HAP-1 (cell line): ENCODE data around the gene KIAA0513.

Experiments used
- DNase-seq, 2 experiments: peaks; one replicate each; pipeline ENCODE4 v3.0.0-alpha.2; 2016 to 2020; ENCODE audit warnings: low spot score in 2 of 2
- H3K27me3 ChIP-seq: fragments of 250-450 bp; sonication (Bioruptor Pico); 2 replicates; pipeline ENCODE4 v1.5.1; 2020; ENCODE audit warnings: low read depth, mild to moderate bottlenecking, moderate library complexity
- H3K36me3 ChIP-seq: fragments of 250-450 bp; sonication (Bioruptor Pico); replicated peaks from 2 replicates; pipeline ENCODE4 v1.5.1; 2020; ENCODE audit warnings: mild to moderate bottlenecking
- H3K4me1 ChIP-seq: fragments of 250-450 bp; sonication (Bioruptor Pico); 2 replicates; pipeline ENCODE4 v1.5.1; 2020; ENCODE audit warnings: mild to moderate bottlenecking
- H3K4me3 ChIP-seq: fragments of 250-450 bp; sonication (Bioruptor Pico); 2 replicates; pipeline ENCODE4 v1.5.1; 2020; ENCODE audit warnings: mild to moderate bottlenecking, moderate library complexity
- H3K9me3 ChIP-seq: fragments of 250-450 bp; sonication (Bioruptor Pico); 2 replicates; pipeline ENCODE4 v1.5.1; 2020; ENCODE audit warnings: mild to moderate bottlenecking, moderate library complexity
- in situ Hi-C: fragments of 300-500 bp; cut with MboI; formaldehyde crosslinking; loops from 3 replicates; pipeline ENCODE4 v1.14.3; 2020; ENCODE audit warnings: low sequenced_read_pairs, inconsistent platforms, mixed read lengths

The KIAA0513 gene, protein sequence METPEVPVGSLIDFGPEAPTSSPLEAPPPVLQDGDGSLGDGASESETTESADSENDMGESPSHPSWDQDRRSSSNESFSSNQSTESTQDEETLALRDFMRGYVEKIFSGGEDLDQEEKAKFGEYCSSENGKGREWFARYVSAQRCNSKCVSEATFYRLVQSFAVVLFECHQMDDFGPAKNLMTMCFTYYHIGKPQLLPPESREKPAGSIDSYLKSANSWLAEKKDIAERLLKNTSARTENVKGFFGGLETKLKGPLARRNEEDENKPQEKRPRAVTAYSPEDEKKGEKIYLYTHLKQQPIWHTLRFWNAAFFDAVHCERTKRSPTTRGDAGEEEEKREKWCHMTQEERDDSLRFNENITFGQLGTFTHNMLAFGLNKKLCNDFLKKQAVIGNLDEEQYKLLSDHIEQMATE

DNA sequence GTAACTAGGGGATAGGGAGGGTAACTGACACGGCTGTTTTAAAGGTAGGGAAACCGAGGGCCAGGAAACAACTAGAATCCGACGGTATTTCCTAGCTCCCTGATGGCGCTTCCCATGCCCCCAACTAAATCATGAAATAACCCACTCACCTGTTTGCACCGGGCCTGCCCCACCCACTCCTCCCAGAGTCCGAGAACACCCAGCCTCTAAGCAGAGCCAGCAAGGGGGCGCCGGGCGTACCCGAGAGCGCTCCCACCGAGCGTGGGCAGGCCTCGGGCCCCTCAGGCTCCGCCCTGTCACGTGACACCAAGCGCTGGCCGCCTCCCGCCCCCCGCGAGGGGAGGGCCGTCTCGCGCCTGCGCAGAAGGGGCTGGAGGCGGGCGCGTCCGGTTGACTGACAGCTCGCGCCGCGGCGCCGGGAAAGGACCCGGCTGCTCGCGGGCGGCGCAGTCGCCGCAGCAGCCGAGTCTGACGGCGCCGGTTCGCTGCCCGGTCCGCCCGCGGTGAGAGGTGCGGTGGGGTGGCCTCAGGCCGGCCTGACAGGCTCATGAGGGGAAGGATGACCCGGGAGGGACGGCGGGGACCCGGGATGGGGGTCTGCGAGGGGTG, at the start of gene KIAA0513:
KIAA0513 (plus strand) TSS at position 447 of the 609 bp plus-strand sequence. CDS start 39,277 bp downstream, outside the sequence.
- Histone ChIP-seq H3K36me3 (no peaks in the 10 kb centered on the region), H3K9me3 (no peaks in the 10 kb centered on the region), H3K27me3 (no peaks in the 10 kb centered on the region), H3K4me1 (peaks cover 21% of the 10 kb centered on the region), H3K4me3 (peak within 1 kb of the TSS; percentile 40)
- in situ Hi-C loops = no loop called here
- peak; percentile 85 to 96 for DNase-seq

DNA sequence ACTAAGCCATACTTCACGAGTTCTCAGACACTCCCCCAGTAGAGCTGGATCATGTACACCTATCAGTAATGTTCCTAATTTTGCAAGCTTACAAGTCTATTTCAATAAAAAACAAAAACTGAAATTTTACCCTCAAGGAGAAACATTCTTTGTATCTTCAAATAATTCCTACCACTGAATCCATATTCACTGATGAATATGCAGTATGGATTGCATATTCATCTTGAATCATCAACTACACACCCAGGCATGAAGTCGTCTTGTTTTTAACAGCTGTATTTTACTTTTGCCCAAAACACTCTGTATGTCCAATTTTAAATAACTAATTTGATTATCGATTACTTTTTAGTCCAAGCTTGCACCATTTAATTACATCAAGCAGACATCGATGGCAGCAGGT, 48.1 kb upstream of the KIAA0513 start:
- no peak overlapping the region for H3K4me3 ChIP-seq
- in situ Hi-C loops = no loop called here
- H3K27me3 ChIP-seq = no peaks in the 10 kb centered on the region
- peaks cover 47% of the 10 kb centered on the region for H3K36me3 ChIP-seq
- H3K9me3 ChIP-seq = no peaks in the 10 kb centered on the region
- H3K4me1 ChIP-seq = no peaks in the 10 kb centered on the region
- DNase-seq = no peak

DNA sequence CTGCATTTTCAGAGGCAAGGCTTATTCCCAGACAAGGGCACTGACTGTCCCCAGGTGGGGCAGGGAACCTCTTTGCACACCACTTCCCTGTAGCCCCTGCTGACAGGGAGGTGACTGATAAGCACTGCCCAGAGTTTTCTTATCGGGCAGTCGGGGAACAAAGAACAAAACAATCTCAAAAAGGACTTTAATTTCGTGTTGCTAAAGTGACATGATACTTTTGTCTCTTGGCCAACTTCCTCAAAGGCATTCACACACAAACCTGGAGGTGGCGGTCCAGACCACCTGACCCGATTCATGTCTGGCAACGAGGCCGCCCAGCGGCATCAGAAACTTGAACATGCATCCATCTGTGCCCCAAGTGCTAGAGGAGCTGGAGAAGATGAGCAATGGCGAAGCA, 45.2 kb upstream of the KIAA0513 start:
- H3K9me3 ChIP-seq = no peaks in the 10 kb centered on the region
- no peak for DNase-seq
- no peak overlapping the region for H3K4me3 ChIP-seq
- no peaks in the 10 kb centered on the region for H3K4me1 ChIP-seq
- in situ Hi-C loops = no loop called here
- H3K36me3 ChIP-seq = peaks cover 38% of the 10 kb centered on the region
- H3K27me3 ChIP-seq = no peaks in the 10 kb centered on the region

DNA sequence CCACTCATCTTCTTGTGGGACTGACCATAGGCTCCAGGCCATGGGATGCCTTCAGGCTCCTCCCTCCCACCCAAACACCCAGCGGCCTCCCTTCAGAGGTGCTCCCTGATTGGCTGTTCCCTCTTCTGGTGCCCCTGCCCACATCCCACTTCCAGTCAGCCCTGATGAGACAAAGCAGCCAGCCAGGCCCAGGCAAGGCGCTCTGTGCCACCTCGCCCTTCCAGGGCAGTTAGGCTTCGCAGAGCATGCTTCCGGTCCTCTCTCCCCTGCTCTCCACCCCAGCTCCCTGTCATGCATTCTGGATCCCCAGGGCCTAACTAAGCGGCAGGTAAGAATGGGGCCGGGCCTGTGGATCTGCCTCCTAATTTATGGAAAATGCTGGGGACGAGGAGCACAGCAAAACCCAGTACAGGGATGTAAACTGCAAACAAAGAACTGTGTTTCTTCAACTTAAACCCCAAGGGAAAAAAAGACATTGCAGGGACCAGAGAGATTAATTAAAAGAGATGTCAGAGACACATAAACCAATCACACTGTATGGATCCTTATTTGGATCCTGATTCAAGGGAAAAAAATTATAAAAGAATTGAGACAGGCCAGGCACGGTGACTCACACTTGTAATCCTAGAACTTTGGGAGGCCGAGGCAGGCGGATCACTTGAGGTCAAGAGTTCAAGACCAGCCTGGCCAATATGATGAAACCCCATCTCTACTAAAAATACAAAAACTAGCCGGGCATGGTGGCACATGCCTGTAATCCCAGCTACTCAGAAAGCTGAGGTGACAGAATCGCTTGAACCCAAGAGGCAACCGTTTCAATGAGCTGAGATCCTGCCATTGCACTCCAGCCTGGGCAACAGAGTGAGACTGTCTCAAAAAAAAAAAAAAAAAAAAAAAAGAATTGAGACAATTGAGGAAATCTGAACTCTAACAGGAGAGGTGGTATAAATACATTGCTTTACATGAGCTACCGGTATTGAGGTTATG, 42.2 kb upstream of the KIAA0513 start:
- H3K4me3 ChIP-seq = no peak overlapping the region
- in situ Hi-C loops = no loop called here
- H3K36me3 ChIP-seq = peaks cover 47% of the 10 kb centered on the region
- H3K27me3 ChIP-seq = no peaks in the 10 kb centered on the region
- no peaks in the 10 kb centered on the region for H3K9me3 ChIP-seq
- no peaks in the 10 kb centered on the region for H3K4me1 ChIP-seq
- no peak for DNase-seq

DNA sequence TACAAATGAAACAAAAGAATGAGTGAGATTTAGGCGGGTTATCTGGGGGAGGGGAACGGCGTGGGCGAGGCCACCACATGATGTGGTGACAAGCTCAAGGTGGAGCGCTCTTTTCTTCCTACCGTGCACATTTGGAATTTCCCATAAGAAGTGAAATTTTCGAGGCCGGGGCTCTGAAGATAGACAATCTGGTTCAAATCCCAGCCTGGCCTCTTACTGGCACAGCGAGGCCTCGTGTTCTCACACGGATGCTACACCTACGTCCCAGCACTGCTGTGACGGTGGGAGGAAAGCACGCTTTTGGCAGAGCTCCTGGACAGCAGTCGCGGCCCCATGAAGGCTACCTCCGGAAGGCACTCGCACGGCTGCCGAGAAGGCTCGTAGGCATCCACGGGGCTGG, 41.5 kb upstream of the KIAA0513 start:
- no peaks in the 10 kb centered on the region for H3K4me1 ChIP-seq
- peaks cover 52% of the 10 kb centered on the region for H3K36me3 ChIP-seq
- no peaks in the 10 kb centered on the region for H3K9me3 ChIP-seq
- no peaks in the 10 kb centered on the region for H3K27me3 ChIP-seq
- in situ Hi-C loops = no loop called here
- no peak overlapping the region for H3K4me3 ChIP-seq
- DNase-seq = no peak

GRCh38 chr16:84986879-84987278, 40.7 kb upstream of the KIAA0513 start:
- Histone ChIP-seq H3K4me3 (no peak overlapping the region), H3K9me3 (no peaks in the 10 kb centered on the region), H3K4me1 (no peaks in the 10 kb centered on the region), H3K36me3 (peaks cover 50% of the 10 kb centered on the region), H3K27me3 (no peaks in the 10 kb centered on the region)
- in situ Hi-C loops = no loop called here
- DNase-seq = no peak

DNA sequence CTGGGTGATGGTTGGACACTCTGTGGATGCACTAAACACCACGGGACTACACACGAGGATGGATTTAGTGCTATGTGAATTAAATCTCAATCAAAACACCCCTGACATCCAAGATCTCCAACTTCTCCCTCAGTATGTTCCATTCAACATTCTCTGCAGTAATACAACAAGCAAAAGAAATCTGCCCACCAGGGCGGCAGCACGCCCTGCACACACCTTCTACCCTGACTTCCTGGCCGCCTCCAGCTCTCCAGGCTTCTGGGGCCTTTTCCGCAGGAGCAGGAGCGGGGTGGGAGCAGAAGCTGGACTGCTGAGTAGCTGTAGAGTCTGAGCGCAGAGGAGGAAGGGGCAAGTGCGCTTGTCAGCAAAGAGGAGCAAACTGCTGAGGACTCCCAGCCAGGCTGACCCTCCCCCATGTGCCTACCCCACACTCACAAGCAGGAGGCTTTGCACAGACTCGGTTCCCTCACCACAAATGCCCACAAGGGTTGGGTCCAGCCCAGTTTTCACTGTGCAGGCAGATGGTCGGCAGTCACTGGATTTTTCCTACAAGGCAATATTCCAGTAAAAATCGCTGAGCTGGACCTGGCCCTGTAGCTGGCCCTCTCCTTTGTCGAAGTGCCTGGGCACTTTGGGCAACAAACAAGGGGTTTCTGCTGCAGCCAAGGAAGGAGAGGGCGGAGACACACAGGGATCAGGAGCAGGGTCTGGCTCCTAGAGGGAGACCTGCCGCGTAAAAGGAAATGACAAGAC, 39.1 kb upstream of the KIAA0513 start:
- H3K4me1 ChIP-seq = no peaks in the 10 kb centered on the region
- no peak overlapping the region for H3K4me3 ChIP-seq
- in situ Hi-C loops = no loop called here
- H3K27me3 ChIP-seq = no peaks in the 10 kb centered on the region
- H3K9me3 ChIP-seq = no peaks in the 10 kb centered on the region
- H3K36me3 ChIP-seq = peaks cover 46% of the 10 kb centered on the region
- DNase-seq = no peak

GRCh38 chr16:84989749-84990620, 37.6 kb upstream of the KIAA0513 start:
- DNase-seq = no peak
- Histone ChIP-seq H3K9me3 (no peaks in the 10 kb centered on the region), H3K4me1 (no peaks in the 10 kb centered on the region), H3K4me3 (no peak overlapping the region), H3K36me3 (peaks cover 56% of the 10 kb centered on the region), H3K27me3 (no peaks in the 10 kb centered on the region)
- in situ Hi-C loops = no loop called here

GRCh38 chr16:84990782-84991181, 36.8 kb upstream of the KIAA0513 start:
- Histone ChIP-seq H3K36me3 (peaks cover 63% of the 10 kb centered on the region), H3K27me3 (no peaks in the 10 kb centered on the region), H3K9me3 (no peaks in the 10 kb centered on the region), H3K4me1 (no peaks in the 10 kb centered on the region), H3K4me3 (no peak overlapping the region)
- in situ Hi-C loops = no loop called here
- DNase-seq = no peak

- no peak for DNase-seq
- in situ Hi-C loops = no loop called here
- no peaks in the 10 kb centered on the region for H3K4me1 ChIP-seq
- peaks cover 55% of the 10 kb centered on the region for H3K36me3 ChIP-seq
- no peak overlapping the region for H3K4me3 ChIP-seq
- H3K27me3 ChIP-seq = no peaks in the 10 kb centered on the region
- no peaks in the 10 kb centered on the region for H3K9me3 ChIP-seq
Measured at GRCh38 chr16:84992717-84993075, 34.9 kb upstream of the KIAA0513 start.

DNA sequence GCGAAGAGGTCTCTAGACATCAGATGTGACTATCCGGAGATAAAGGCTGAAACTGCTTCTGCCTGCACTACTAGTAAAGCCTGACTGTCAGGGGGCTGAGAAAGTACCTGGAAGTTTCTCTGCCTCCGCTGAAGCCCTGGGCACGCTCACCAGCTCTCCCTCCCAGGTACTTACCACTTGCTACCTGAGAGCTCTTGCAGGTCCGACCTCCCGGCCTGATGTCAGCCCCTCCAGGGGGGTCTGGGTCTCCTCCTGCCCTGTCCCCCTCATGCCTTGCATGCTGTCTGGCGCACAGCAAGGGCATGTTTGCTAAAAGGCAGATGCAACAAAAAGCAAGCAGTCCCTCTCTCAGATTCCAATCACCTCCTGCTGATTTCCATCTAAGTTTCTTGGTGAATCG, 33.7 kb upstream of the KIAA0513 start:
- Histone ChIP-seq H3K4me3 (no peak overlapping the region), H3K27me3 (no peaks in the 10 kb centered on the region), H3K9me3 (no peaks in the 10 kb centered on the region), H3K36me3 (peaks cover 46% of the 10 kb centered on the region), H3K4me1 (no peaks in the 10 kb centered on the region)
- no peak for DNase-seq
- in situ Hi-C loops = no loop called here

- Histone ChIP-seq H3K4me1 (no peaks in the 10 kb centered on the region), H3K27me3 (no peaks in the 10 kb centered on the region), H3K4me3 (no peak overlapping the region), H3K36me3 (peaks cover 36% of the 10 kb centered on the region), H3K9me3 (no peaks in the 10 kb centered on the region)
- DNase-seq = no peak
- in situ Hi-C loops = no loop called here
Measured at GRCh38 chr16:84995663-84996062, 31.9 kb upstream of the KIAA0513 start.
